Activated T-helper 17 cell treated with anti-CD3 and anti-CD28 coated beads, Interleukin-2, amount 50 U/mL, for 72 hours (primary cell): ENCODE data around the gene DLX2. TPM values are rescaled to one million over a fixed set of nuclear protein-coding genes. Genes with fewer than 3 reads are reported as not detected.
"Not testable (repeated sequence)": the region's sequence is repeated elsewhere in the genome, so short reads cannot be mapped to it uniquely, and the experiment has no call there.

Source experiments
- ATAC-seq: fragments of 150-1000 bp; cut with Tn5 transposase; replicated peaks from 2 replicates; pipeline ENCODE4 v1.10.0; 2021; ENCODE audit warnings: mild to moderate bottlenecking, moderate library complexity
- H3K27ac Mint-ChIP-seq: one replicate; pipeline ENCODE4 v1.8.0; 2022; ENCODE audit warnings: mixed read lengths
- H3K27me3 Mint-ChIP-seq: one replicate; pipeline ENCODE4 v1.8.0; 2022; ENCODE audit warnings: mixed read lengths
- H3K36me3 Mint-ChIP-seq: one replicate; pipeline ENCODE4 v1.8.0; 2022; ENCODE audit warnings: low read depth, mild to moderate bottlenecking, mixed read lengths
- H3K4me1 Mint-ChIP-seq: one replicate; pipeline ENCODE4 v1.8.0; 2022; ENCODE audit warnings: mixed read lengths
- H3K4me3 Mint-ChIP-seq: one replicate; pipeline ENCODE4 v1.8.0; 2022; ENCODE audit warnings: mild to moderate bottlenecking, mixed read lengths
- H3K9me3 Mint-ChIP-seq: one replicate; pipeline ENCODE4 v1.8.0; 2022; ENCODE audit warnings: mixed read lengths
- total RNA-seq, 2 donors: library from RNA; stranded (reverse); gene quantifications; one replicate each; pipeline ENCODE4 v1.2.3, GENCODE V29; 2022

DLX2 gene
- total RNA-seq, 2 donors from 2014 or later = not detected

- Mint-ChIP-seq H3K4me1 (no peaks in the 10 kb centered on the region), H3K27me3 (peaks cover 22% of the 10 kb centered on the region), H3K9me3 (no peaks in the 10 kb centered on the region), H3K27ac (no peak overlapping the region), H3K4me3 (no peak overlapping the region), H3K36me3 (no peaks in the 10 kb centered on the region)
- ATAC-seq = no peak
Observed at GRCh38 chr2:172114579-172114978, 11.9 kb upstream of the DLX2 start.

GRCh38 chr2:172114176-172114575, 11.5 kb upstream of the DLX2 start:
- H3K4me3 Mint-ChIP-seq, H3K4me1 Mint-ChIP-seq, H3K36me3 Mint-ChIP-seq, H3K27ac Mint-ChIP-seq, H3K9me3 Mint-ChIP-seq, ATAC-seq: not testable (repeated sequence)
- H3K27me3 Mint-ChIP-seq = peaks cover 24% of the 10 kb centered on the region

- Mint-ChIP-seq H3K4me3 (no peak overlapping the region), H3K36me3 (no peaks in the 10 kb centered on the region), H3K4me1 (no peaks in the 10 kb centered on the region), H3K9me3 (no peaks in the 10 kb centered on the region), H3K27ac (no peak overlapping the region), H3K27me3 (peaks cover 27% of the 10 kb centered on the region)
- ATAC-seq = no peak
Observed at GRCh38 chr2:172113617-172114016, 10.9 kb upstream of the DLX2 start.

GRCh38 chr2:172109988-172110811, 7.5 kb upstream of the DLX2 start:
- no peak overlapping the region for H3K27ac Mint-ChIP-seq
- H3K9me3 Mint-ChIP-seq = no peaks in the 10 kb centered on the region

GRCh38 chr2:172109256-172109987, 6.7 kb upstream of the DLX2 start:
- Mint-ChIP-seq H3K9me3 (no peaks in the 10 kb centered on the region), H3K27ac (no peak overlapping the region), H3K27me3 (peaks cover 45% of the 10 kb centered on the region), H3K4me3 (no peak overlapping the region), H3K36me3 (peaks cover 6% of the 10 kb centered on the region), H3K4me1 (no peaks in the 10 kb centered on the region)
- no peak for ATAC-seq

More at GRCh38 chr2:172109988-172110811, 7.5 kb upstream of the DLX2 start:
- ATAC-seq = no peak
- Mint-ChIP-seq H3K27me3 (peaks cover 47% of the 10 kb centered on the region), H3K4me1 (no peaks in the 10 kb centered on the region), H3K36me3 (peaks cover 6% of the 10 kb centered on the region), H3K4me3 (no peak overlapping the region)

- H3K27ac Mint-ChIP-seq = no peak overlapping the region
- peaks cover 6% of the 10 kb centered on the region for H3K36me3 Mint-ChIP-seq
- no peak overlapping the region for H3K4me3 Mint-ChIP-seq
- no peaks in the 10 kb centered on the region for H3K9me3 Mint-ChIP-seq
- no peak for ATAC-seq
- peaks cover 5% of the 10 kb centered on the region for H3K4me1 Mint-ChIP-seq
- peaks cover 49% of the 10 kb centered on the region for H3K27me3 Mint-ChIP-seq
Observed at GRCh38 chr2:172108587-172108930, 5.9 kb upstream of the DLX2 start.

- H3K4me3 Mint-ChIP-seq = no peak overlapping the region
- H3K4me1 Mint-ChIP-seq = peaks cover 8% of the 10 kb centered on the region
Observed at GRCh38 chr2:172107690-172108586, 5.2 kb upstream of the DLX2 start.

GRCh38 chr2:172106108-172106961, 3.6 kb upstream of the DLX2 start:
- Mint-ChIP-seq H3K4me3 (peak overlapping the region; percentile 26), H3K36me3 (peaks cover 6% of the 10 kb centered on the region), H3K27ac (no peak overlapping the region), H3K27me3 (peaks cover 60% of the 10 kb centered on the region), H3K4me1 (peaks cover 16% of the 10 kb centered on the region), H3K9me3 (no peaks in the 10 kb centered on the region)
- ATAC-seq = peak; percentile 20

More at GRCh38 chr2:172107690-172108586, 5.2 kb upstream of the DLX2 start:
- H3K36me3 Mint-ChIP-seq = peaks cover 6% of the 10 kb centered on the region
- H3K27me3 Mint-ChIP-seq = peaks cover 49% of the 10 kb centered on the region
- ATAC-seq = no peak
- no peaks in the 10 kb centered on the region for H3K9me3 Mint-ChIP-seq
- no peak overlapping the region for H3K27ac Mint-ChIP-seq

GRCh38 chr2:172105471-172106107, 2.9 kb upstream of the DLX2 start:
- Mint-ChIP-seq H3K4me3 (peak overlapping the region; percentile 26), H3K9me3 (no peaks in the 10 kb centered on the region), H3K36me3 (peaks cover 6% of the 10 kb centered on the region), H3K4me1 (peaks cover 16% of the 10 kb centered on the region), H3K27me3 (peaks cover 61% of the 10 kb centered on the region), H3K27ac (no peak overlapping the region)
- ATAC-seq = no peak

GRCh38 chr2:172103471-172104272, 972 bp upstream of the DLX2 start:
- H3K4me1 Mint-ChIP-seq = peaks cover 18% of the 10 kb centered on the region
- ATAC-seq = peak; percentile 39
- peak overlapping the region; percentile 5 for H3K27ac Mint-ChIP-seq

GRCh38 chr2:172101821-172102390, 794 bp downstream of the DLX2 start:
- H3K4me3 Mint-ChIP-seq = peak overlapping the region; percentile 76
- H3K4me1 Mint-ChIP-seq = peaks cover 22% of the 10 kb centered on the region
- peak; percentile 8 for ATAC-seq
- peaks cover 54% of the 10 kb centered on the region for H3K27me3 Mint-ChIP-seq
- H3K27ac Mint-ChIP-seq = no peak overlapping the region
- H3K9me3 Mint-ChIP-seq = no peaks in the 10 kb centered on the region
- H3K36me3 Mint-ChIP-seq = no peaks in the 10 kb centered on the region

More at GRCh38 chr2:172103471-172104272, 972 bp upstream of the DLX2 start:
- Mint-ChIP-seq H3K9me3 (no peaks in the 10 kb centered on the region), H3K4me3 (peak overlapping the region; percentile 76), H3K27me3 (peaks cover 53% of the 10 kb centered on the region), H3K36me3 (peaks cover 6% of the 10 kb centered on the region)
